HepG2 (cell line): ENCODE measurements around the gene VPS50. TPM values are rescaled to one million over a fixed set of nuclear protein-coding genes. Genes with fewer than 3 reads are reported as not detected.

ENCODE experiments used
- ATAC-seq: fragments of 200-7000 bp; cut with Tn5 transposase; 3 replicates; pipeline ENCODE4 v1.9.1; 2020; ENCODE audit warnings: mild to moderate bottlenecking, moderate library complexity
- BruUV-seq: library from RNA; stranded (reverse); fragments of 400-500 nt; replicated peaks from 2 replicates; lab custom pipeline; 2021; lab: Mats Ljungman, UMichigan
- CTCF ChIA-PET: fragments of 300-600 bp; formaldehyde crosslinking; extraction: SDS; loops from one replicate; lab custom pipeline; 2021; ENCODE audit warnings: low total read pairs, inconsistent platforms, low intra/inter-chr PET ratio; lab: Yijun Ruan, JAX
- POLR2A ChIA-PET: fragments of 350-600 bp; sonication (Branson Sonifier 250); formaldehyde crosslinking; loops from one replicate; lab custom pipeline; 2020; ENCODE audit warnings: antibody characterized with exemption, inconsistent platforms; lab: Yijun Ruan, JAX
- DNase-seq: peaks from one replicate; pipeline ENCODE4 v3.0.0-alpha.2; 2015; ENCODE audit warnings: low spot score
- FAIRE-seq: peaks from 3 replicates; lab custom pipeline; 2011; peaks lifted over from hg19 to GRCh38; lab: Jason Lieb, UNC
- H2AFZ ChIP-seq: one replicate; pipeline ENCODE4 v1.6.1; 2011; ENCODE audit warnings: low read length, inconsistent platforms
- H3K27ac ChIP-seq: fragments of 300-600 bp; 3 replicates; pipeline ENCODE4 v1.8.0; 2011; ENCODE audit warnings: mixed run types, mild to moderate bottlenecking, mixed read lengths, low read length, inconsistent platforms; ENCODE audit not compliant: insufficient read depth; ENCODE audit errors: extremely low read length
- H3K27me3 ChIP-seq, 2 experiments: fragments of 200-600 bp in 1 of 2; 2 replicates in 1 of 2; 3 replicates in 1 of 2; pipeline versions ENCODE4 v1.6.0 to v1.8.0; 2011; ENCODE audit warnings: low read length in 2 of 2, mild to moderate bottlenecking in 2 of 2, moderate library complexity in 2 of 2, inconsistent platforms in 1 of 2; ENCODE audit not compliant: insufficient read depth in 2 of 2, control insufficient read depth in 1 of 2
- H3K36me3 ChIP-seq, 2 experiments: fragments of 200-600 bp in 1 of 2; replicated peaks in 1 of 2; 2 replicates in 1 of 2; 3 replicates in 1 of 2; pipeline versions ENCODE4 v1.5.1 to v1.8.0; 2011; ENCODE audit warnings: low read length in 2 of 2, inconsistent platforms in 1 of 2; ENCODE audit not compliant: insufficient read depth in 2 of 2, control insufficient read depth in 1 of 2
- H3K4me1 ChIP-seq: 2 replicates; pipeline ENCODE4 v1.5.1; 2012; ENCODE audit warnings: low read length, inconsistent platforms; ENCODE audit not compliant: insufficient read depth
- H3K4me2 ChIP-seq: 2 replicates; pipeline ENCODE4 v1.6.0; 2011; ENCODE audit warnings: low read depth, low read length, inconsistent platforms
- H3K4me3 ChIP-seq, 3 experiments: fragments of 200-600 bp in 1 of 3; sonication (generic), shearing (Covaris generic) in 1 of 3; replicated peaks in 1 of 3; 2 replicates each; pipeline ENCODE4 v1.5.1; 2011 to 2016; ENCODE audit warnings: low read length in 3 of 3, inconsistent platforms in 2 of 3, low read depth in 2 of 3, mild to moderate bottlenecking in 2 of 3, control low read depth in 1 of 3, mixed read lengths in 1 of 3; ENCODE audit not compliant: insufficient read depth in 1 of 3
- H3K79me2 ChIP-seq: one replicate; pipeline ENCODE4 v1.6.1; 2011; ENCODE audit warnings: low read length, inconsistent platforms; ENCODE audit not compliant: insufficient read depth
- H3K9ac ChIP-seq: 2 replicates; pipeline ENCODE4 v1.6.0; 2011; ENCODE audit warnings: mild to moderate bottlenecking, low read depth, low read length, inconsistent platforms; ENCODE audit not compliant: insufficient read depth
- H3K9me3 ChIP-seq: 2 replicates; pipeline ENCODE4 v1.5.1; 2012; ENCODE audit warnings: mild to moderate bottlenecking, low read length
- H4K20me1 ChIP-seq: 2 replicates; pipeline ENCODE4 v1.6.0; 2011; ENCODE audit warnings: inconsistent platforms, mild to moderate bottlenecking, low read length, moderate library complexity; ENCODE audit not compliant: insufficient read depth
- CREM ChIP-seq, 2 experiments: sonication (generic) in 1 of 2; formaldehyde crosslinking in 1 of 2; IDR thresholded peaks; 2 replicates each; pipeline versions ENCODE4 v1.4.0 to v1.6.1; 2016 to 2020; ENCODE audit warnings: antibody characterized with exemption in 1 of 2, mild to moderate bottlenecking in 1 of 2, missing genetic modification reagents in 1 of 2
- DMTF1 ChIP-seq: sonication (generic); formaldehyde crosslinking; IDR thresholded peaks from 2 replicates; pipeline ENCODE4 v1.4.0; 2020; ENCODE audit warnings: mild to moderate bottlenecking, missing genetic modification reagents
- GABPA ChIP-seq, 2 experiments: IDR thresholded peaks; 2 replicates each; pipeline ENCODE4 v1.6.1; 2011 to 2016; ENCODE audit warnings: low read depth in 2 of 2, low read length in 1 of 2, missing biosample characterization in 1 of 2, missing genetic modification characterization in 1 of 2
- GMEB2 ChIP-seq: IDR thresholded peaks from 2 replicates; pipeline ENCODE4 v1.6.1; 2016; ENCODE audit warnings: missing biosample characterization, missing genetic modification reagents, low read depth
- HDAC6 ChIP-seq: fragments of 200-600 bp; sonication (generic); IDR thresholded peaks from 2 replicates; pipeline ENCODE4 v1.7.0; 2017; ENCODE audit warnings: mild to moderate bottlenecking, antibody characterized with exemption, low read length, low read depth
- HMGA1 ChIP-seq: sonication (generic); formaldehyde crosslinking; conservative IDR thresholded peaks from 2 replicates; pipeline ENCODE4 v1.4.0; 2020; ENCODE audit warnings: missing genetic modification reagents
- MAFG ChIP-seq: sonication (generic); formaldehyde crosslinking; IDR thresholded peaks from 2 replicates; pipeline ENCODE4 v1.5.1; 2020; ENCODE audit warnings: mild to moderate bottlenecking, missing genetic modification reagents
- PHB2 ChIP-seq: fragments of 450-650 bp; IDR thresholded peaks from 2 replicates; pipeline ENCODE4 v1.6.1; 2018; ENCODE audit not compliant: partially characterized antibody
- PLRG1 ChIP-seq: fragments of 450-650 bp; conservative IDR thresholded peaks from 2 replicates; pipeline ENCODE4 v1.6.1; 2016
- RAD21 ChIP-seq: fragments of 450-650 bp; formaldehyde crosslinking; IDR thresholded peaks from 2 replicates; pipeline ENCODE4 v1.5.0; 2020; ENCODE audit warnings: mild to moderate bottlenecking
- TCF12 ChIP-seq, 2 experiments: fragments of 450-650 bp in 1 of 2; sonication (generic) in 1 of 2; formaldehyde crosslinking in 1 of 2; IDR thresholded peaks; 2 replicates each; pipeline versions ENCODE4 v1.6.1 to v1.8.0; 2017 to 2022; ENCODE audit warnings: antibody characterized with exemption in 1 of 2, mild to moderate bottlenecking in 1 of 2, missing genetic modification reagents in 1 of 2, moderate library complexity in 1 of 2
- YEATS2 ChIP-seq: sonication (generic); formaldehyde crosslinking; IDR thresholded peaks from 2 replicates; pipeline ENCODE4 v1.4.0; 2020; ENCODE audit warnings: missing genetic modification reagents, borderline replicate concordance
- ZNF205 ChIP-seq: IDR thresholded peaks from 2 replicates; pipeline ENCODE4 v1.6.1; 2018; ENCODE audit warnings: missing biosample characterization, missing genetic modification reagents
- ZNF547 ChIP-seq: sonication (generic); formaldehyde crosslinking; IDR thresholded peaks from 2 replicates; pipeline ENCODE4 v1.5.1; 2020; ENCODE audit warnings: mild to moderate bottlenecking, missing genetic modification reagents
- ZNF550 ChIP-seq: sonication (generic); formaldehyde crosslinking; IDR thresholded peaks from 2 replicates; pipeline ENCODE4 v1.4.0; 2020; ENCODE audit warnings: mild to moderate bottlenecking, missing genetic modification reagents, borderline replicate concordance
- WGBS: methylation state at CpG from one replicate; pipeline ENCODE4 v1.1.6; 2017; ENCODE audit warnings: low lambda C conversion rate; 5-methylcytosine and 5-hydroxymethylcytosine counted together
- in situ Hi-C: cut with HindIII; loops from 2 replicates; pipeline ENCODE4 v1.10.0; 2017; ENCODE audit warnings: low pct_unique_long_range_greater_than_20kb; ENCODE audit not compliant: extremely low pct_ligation_motif_present
- intact Hi-C: fragments of 100-400 bp; cut with micrococcal nuclease; formaldehyde crosslinking; loops from one replicate; pipeline ENCODE4 v1.10.0; 2022; ENCODE audit not compliant: unreplicated experiment
- polyA plus RNA-seq, 8 experiments: library from polyadenylated mRNA; depleted of rRNA in 3 of 8; stranded (reverse) in 7 of 8; unstranded in 1 of 8; fragments of >200 nt; fragmentation: Illumina TruSeq in 4 of 8; extraction: Trizol in 4 of 8; gene quantifications; 2 replicates each; pipeline versions ENCODE4 v1.2.1 to v1.2.3, GENCODE V29; 2011 to 2016; ENCODE audit warnings: low read depth in 4 of 8, missing spikeins in 1 of 8, mixed read lengths in 1 of 8; ENCODE audit not compliant: insufficient read depth in 1 of 8
- total RNA-seq, 5 experiments: library from RNA; depleted of rRNA; stranded (reverse); fragments of >200 nt; fragmentation: Illumina TruSeq; extraction: Trizol; gene quantifications; 2 replicates each; pipeline ENCODE4 v1.2.3, GENCODE V29; 2016; ENCODE audit warnings: low read depth in 1 of 5

VPS50 gene
- total and polyA plus RNA-seq, 2 of the 13 experiments (the other 11 are each of a cell fraction or from before 2014, with no cell fraction given), result 10.3 to 20.4 TPM

GRCh38 chr7:93310346-93310745 lies 78.2 kb downstream of the VPS50 start:
- DNase-seq (no peak), FAIRE-seq (no peak), ATAC-seq (no peak)
- in situ Hi-C loops, result no loop called here
- WGBS, result 99% methylated on average over 4 of the region's 4 CpGs
- no peak overlapping the region for H3K27ac ChIP-seq
- H3K4me2 ChIP-seq, result no peak overlapping the region
- H3K36me3 ChIP-seq, result 0 out of 5 replicates have a peak, but pooled peaks cover 0 to 3% of the 10 kb centered on the region in 2 experiments
- no peaks in the 10 kb centered on the region for H3K27me3 ChIP-seq
- H3K9me3 ChIP-seq, result no peaks in the 10 kb centered on the region
- no peaks in the 10 kb centered on the region for H3K4me1 ChIP-seq
- POLR2A ChIA-PET, result no interaction called here
- no peaks in the 10 kb centered on the region for H3K79me2 ChIP-seq
- H4K20me1 ChIP-seq, result no peaks in the 10 kb centered on the region
- CTCF ChIA-PET, result no interaction called here
- H2AFZ ChIP-seq, result no peak overlapping the region
- no peak overlapping the region for H3K9ac ChIP-seq
- BruUV-seq, result no TSS peak
- intact Hi-C loops, result no loop called here
- no peak overlapping the region for H3K4me3 ChIP-seq
- TF ChIP-seq CREM (IDR thresholded peaks at IDR 0.05), result no peak
- no peak for TF ChIP-seq CREM (CRISPR knock-in tag; IDR thresholded peaks at IDR 0.05)
- no peak for TF ChIP-seq PLRG1
- no peak for TF ChIP-seq GMEB2 (CRISPR knock-in tag)
- no peak for TF ChIP-seq ZNF547 (CRISPR knock-in tag)
- no peak for TF ChIP-seq ZNF205 (CRISPR knock-in tag)
- no peak for TF ChIP-seq RAD21
- TF ChIP-seq PHB2, result no peak
- no peak for TF ChIP-seq TCF12 (IDR thresholded peaks at IDR 0.05)
- no peak for TF ChIP-seq TCF12 (CRISPR knock-in tag; IDR thresholded peaks at IDR 0.05)
- TF ChIP-seq HMGA1 (CRISPR knock-in tag), result no peak
- TF ChIP-seq GABPA (IDR thresholded peaks at IDR 0.05; ENCODE audit: low read depth, low read length), result no peak
- no peak for TF ChIP-seq GABPA (CRISPR knock-in tag; IDR thresholded peaks at IDR 0.05; ENCODE audit: low read depth)
- TF ChIP-seq DMTF1, result no peak
- no peak for TF ChIP-seq HDAC6
- TF ChIP-seq ZNF550 (CRISPR knock-in tag), result no peak
- TF ChIP-seq MAFG (CRISPR knock-in tag), result no peak
- TF ChIP-seq YEATS2, result no peak
